SW 1271 (cell line): ENCODE measurements around the gene FBXO48.
A peak's percentile ranks its signal among the peaks of the same experiment; 100 is the strongest.
"Not testable (repeated sequence)": the region's sequence is repeated elsewhere in the genome, so short reads cannot be mapped to it uniquely, and the experiment has no call there.

ENCODE experiments used
- DNase-seq, 2 experiments: peaks; one replicate each; lab custom pipeline; 2025; lab: John Stamatoyannopoulos, UW

Gene FBXO48

GRCh38 chr2:68472796-68473414 is 5.8 kb upstream of the FBXO48 start:
- DNase-seq: no peak

- DNase-seq: no peak
These were observed 4.3 kb upstream of the FBXO48 start for GRCh38 chr2:68471385-68471784.

GRCh38 chr2:68469935-68470334 is 2.8 kb upstream of the FBXO48 start:
- DNase-seq: no peak

GRCh38 chr2:68468801-68469200 is 1.7 kb upstream of the FBXO48 start:
- no peak for DNase-seq

- peak in 1 of 2 experiments; percentile 59 for DNase-seq
These were observed 367 bp downstream of the FBXO48 start for GRCh38 chr2:68466778-68467076.

- peak in 1 of 2 experiments; percentile 38 for DNase-seq
These were observed 725 bp downstream of the FBXO48 start for GRCh38 chr2:68466361-68466777.

GRCh38 chr2:68465081-68465916 is 1.8 kb downstream of the FBXO48 start:
- no peak for DNase-seq

GRCh38 chr2:68464651-68465050 is 2.4 kb downstream of the FBXO48 start:
- DNase-seq: no peak

GRCh38 chr2:68463287-68463877 is 3.7 kb downstream of the FBXO48 start:
- peak in 1 of 2 experiments; percentile 64 for DNase-seq

- DNase-seq: no peak
These were observed 8.1 kb downstream of the FBXO48 start for GRCh38 chr2:68458981-68459380.

- DNase-seq: no peak
These were observed 10.9 kb downstream of the FBXO48 start for GRCh38 chr2:68456198-68456597.

GRCh38 chr2:68454719-68455118 is 12.4 kb downstream of the FBXO48 start:
- no peak for DNase-seq

GRCh38 chr2:68453761-68454360 is 13.2 kb downstream of the FBXO48 start:
- DNase-seq: no peak

GRCh38 chr2:68452158-68452900 is 14.8 kb downstream of the FBXO48 start:
- no peak for DNase-seq

- DNase-seq: no peak
These were observed 18.1 kb downstream of the FBXO48 start for GRCh38 chr2:68448671-68449653.

GRCh38 chr2:68447118-68447517 is 20.0 kb downstream of the FBXO48 start:
- no peak for DNase-seq

- not testable (repeated sequence) for DNase-seq
These were observed 20.7 kb downstream of the FBXO48 start for GRCh38 chr2:68446425-68446824.

GRCh38 chr2:68441994-68442322 is 25.1 kb downstream of the FBXO48 start:
- no peak for DNase-seq

- DNase-seq: peak; percentile 40 to 82
These were observed 25.7 kb downstream of the FBXO48 start for GRCh38 chr2:68441179-68441993.
